Liver (tissue), 3 donors: Measurements from ENCODE around the gene RNPEP.

Experiments
- GABPA ChIP-seq, 2 donors: IDR thresholded peaks in 1 of 2; conservative IDR thresholded peaks in 1 of 2; 2 replicates each; pipeline ENCODE4 v1.6.1; 2016; ENCODE audit warnings: antibody characterized with exemption in 2 of 2, mild to moderate bottlenecking in 1 of 2, moderate library complexity in 1 of 2
- HNF4G ChIP-seq: IDR thresholded peaks from 2 replicates; pipeline ENCODE4 v1.6.1; 2016; ENCODE audit warnings: antibody characterized with exemption
- JUND ChIP-seq, 2 donors: IDR thresholded peaks; 2 replicates each; pipeline ENCODE4 v1.6.1; 2016; ENCODE audit warnings: antibody characterized with exemption in 2 of 2
- RAD21 ChIP-seq, 2 donors: IDR thresholded peaks; 2 replicates each; pipeline ENCODE4 v1.6.1; 2016; ENCODE audit warnings: antibody characterized with exemption in 2 of 2, mild to moderate bottlenecking in 2 of 2
- REST ChIP-seq: IDR thresholded peaks from 2 replicates; pipeline ENCODE4 v1.6.1; 2016; ENCODE audit warnings: antibody characterized with exemption, mild to moderate bottlenecking
- ZBTB33 ChIP-seq: IDR thresholded peaks from 2 replicates; pipeline ENCODE4 v1.6.1; 2016; ENCODE audit warnings: antibody characterized with exemption
- TF ChIP-seq, protein P1 (sequence below): fragments of 150-350 bp; IDR thresholded peaks from 2 replicates; pipeline ENCODE4 v1.5.1; 2017; ENCODE audit warnings: improper control_type of control experiment, low read depth, low read length; ENCODE audit not compliant: missing input control
- TF ChIP-seq, protein P2 (sequence below): IDR thresholded peaks from 2 replicates; pipeline ENCODE4 v1.6.1; 2016; ENCODE audit warnings: antibody characterized with exemption
- donor health status: healthy.
- donor health status: healthy.

GRCh38 chr1:202018468-202019234 lies 36.2 kb downstream of the RNPEP start:
- TF ChIP-seq, protein P1, sequence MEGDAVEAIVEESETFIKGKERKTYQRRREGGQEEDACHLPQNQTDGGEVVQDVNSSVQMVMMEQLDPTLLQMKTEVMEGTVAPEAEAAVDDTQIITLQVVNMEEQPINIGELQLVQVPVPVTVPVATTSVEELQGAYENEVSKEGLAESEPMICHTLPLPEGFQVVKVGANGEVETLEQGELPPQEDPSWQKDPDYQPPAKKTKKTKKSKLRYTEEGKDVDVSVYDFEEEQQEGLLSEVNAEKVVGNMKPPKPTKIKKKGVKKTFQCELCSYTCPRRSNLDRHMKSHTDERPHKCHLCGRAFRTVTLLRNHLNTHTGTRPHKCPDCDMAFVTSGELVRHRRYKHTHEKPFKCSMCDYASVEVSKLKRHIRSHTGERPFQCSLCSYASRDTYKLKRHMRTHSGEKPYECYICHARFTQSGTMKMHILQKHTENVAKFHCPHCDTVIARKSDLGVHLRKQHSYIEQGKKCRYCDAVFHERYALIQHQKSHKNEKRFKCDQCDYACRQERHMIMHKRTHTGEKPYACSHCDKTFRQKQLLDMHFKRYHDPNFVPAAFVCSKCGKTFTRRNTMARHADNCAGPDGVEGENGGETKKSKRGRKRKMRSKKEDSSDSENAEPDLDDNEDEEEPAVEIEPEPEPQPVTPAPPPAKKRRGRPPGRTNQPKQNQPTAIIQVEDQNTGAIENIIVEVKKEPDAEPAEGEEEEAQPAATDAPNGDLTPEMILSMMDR, result no peak
- peak in 1 of 2 donors; percentile 48 for TF ChIP-seq RAD21 (IDR thresholded peaks at IDR 0.05)
- TF ChIP-seq ZBTB33, result peak; percentile 59
- TF ChIP-seq, protein P2, sequence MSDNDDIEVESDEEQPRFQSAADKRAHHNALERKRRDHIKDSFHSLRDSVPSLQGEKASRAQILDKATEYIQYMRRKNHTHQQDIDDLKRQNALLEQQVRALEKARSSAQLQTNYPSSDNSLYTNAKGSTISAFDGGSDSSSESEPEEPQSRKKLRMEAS, result peak; percentile 62
- no peak for TF ChIP-seq REST
- peak; percentile 77 to 85 for TF ChIP-seq JUND (IDR thresholded peaks at IDR 0.05)
- no peak for TF ChIP-seq GABPA (IDR thresholded peaks at IDR 0.05 in 1 of 2, conservative IDR thresholded peaks at IDR 0.05 in 1 of 2)
- no peak for TF ChIP-seq HNF4G
